Heart left ventricle (tissue), 16 donors: ENCODE measurements around the gene CCR6. TPM values are rescaled to one million over a fixed set of nuclear protein-coding genes. Genes with fewer than 3 reads are reported as not detected.

Source experiments
- ATAC-seq, 4 donors: fragments of 200-7000 bp; cut with Tn5 transposase; one replicate each; pipeline ENCODE4 v1.9.1; 2020 to 2022; ENCODE audit warnings: moderate library complexity in 4 of 4, mild to moderate bottlenecking in 3 of 4, moderate number of reproducible peaks in 1 of 4
- DNase-seq, 5 donors: peaks; one replicate each; pipeline ENCODE4 v3.0.0-alpha.2; 2020
- H3K27ac ChIP-seq, 12 donors: fragments of 200-600 bp; sonication (generic) in 4 of 12; one replicate each; pipeline versions ENCODE4 v1.5.0 to v1.8.0; 2016 to 2022; ENCODE audit warnings: mild to moderate bottlenecking in 2 of 12
- H3K27me3 ChIP-seq, 9 donors: fragments of 200-600 bp; sonication (generic) in 2 of 9; one replicate each; pipeline versions ENCODE4 v1.5.1 to v1.8.0; 2016 to 2022; ENCODE audit warnings: mild to moderate bottlenecking in 3 of 9
- H3K36me3 ChIP-seq, 9 donors: fragments of 200-600 bp; sonication (generic) in 2 of 9; one replicate each; pipeline versions ENCODE4 v1.5.0 to v1.8.0; 2018 to 2022; ENCODE audit warnings: mild to moderate bottlenecking in 2 of 9
- H3K4me1 ChIP-seq, 12 donors: fragments of 200-600 bp; sonication (generic) in 4 of 12; one replicate each; pipeline versions ENCODE4 v1.5.0 to v1.8.0; 2016 to 2022; ENCODE audit warnings: mild to moderate bottlenecking in 3 of 12
- H3K4me3 ChIP-seq, 12 donors: fragments of 200-600 bp; sonication (generic) in 4 of 12; one replicate each; pipeline versions ENCODE4 v1.5.0 to v1.8.0; 2017 to 2022; ENCODE audit warnings: mild to moderate bottlenecking in 9 of 12, moderate library complexity in 4 of 12
- H3K9me3 ChIP-seq, 12 donors: fragments of 200-600 bp; sonication (generic) in 4 of 12; one replicate each; pipeline versions ENCODE4 v1.5.0 to v1.8.0; 2016 to 2022; ENCODE audit warnings: mild to moderate bottlenecking in 1 of 12
- POLR2A ChIP-seq, 2 donors: fragments of 450-650 bp; IDR thresholded peaks; one replicate each; pipeline ENCODE4 v1.6.1; 2017; ENCODE audit warnings: antibody characterized with exemption in 2 of 2, mild to moderate bottlenecking in 2 of 2, moderate library complexity in 2 of 2
- WGBS, 4 donors: extraction: QIAGEN DNeasy Blood & Tissue Kit in 2 of 4; methylation state at CpG; one replicate each; pipeline versions ENCODE4 v1.1.5 to v1.1.7; 2013 to 2018; 5-methylcytosine and 5-hydroxymethylcytosine counted together
- intact Hi-C, 10 donors: fragments of 100-400 bp; cut with DNase I; formaldehyde crosslinking; loops; one replicate each; pipeline versions ENCODE4 v1.11.1 to v1.14.2; 2022
- polyA plus RNA-seq, 2 donors: library from polyadenylated mRNA; stranded (reverse); fragments of 200-250 nt; gene quantifications; one replicate each; pipeline ENCODE4 v1.2.3, GENCODE V29; 2013
- total RNA-seq, 9 donors: library from RNA; depleted of rRNA in 2 of 9; stranded (reverse); fragments of >200 nt in 2 of 9; fragmentation: NEBNext Ultra II Directional in 3 of 9; extraction: Animal tissue kit (Norgen Biotek cat#: 25700) in 3 of 9; gene quantifications; one replicate each; pipeline versions ENCODE4 v1.1.0 to v1.2.4, GENCODE V29; 2016 to 2023
- TF ChIP-seq, protein P1 (sequence below), 12 donors: fragments of 200-600 bp; sonication (generic) in 4 of 12; IDR thresholded peaks; one replicate each; pipeline versions ENCODE4 v1.5.0 to v1.8.0; 2018 to 2022; ENCODE audit warnings: antibody characterized with exemption in 12 of 12, mild to moderate bottlenecking in 5 of 12
- donor health status: ischemic (EF 13 %, LVEDD 7.1; RV severe dilation, severe dysfunction).
- donor health status: healthy with polysubstance abuse.
- donor health status: DM: no; HTN: yes; CAD: no.
- donor health status: DM: no; HTN: no; CAD: no.
- donor health status: ischemic (EF 25% LVEDD 6.9; RV normal size, moderate dysfunction).
- donor health status: ischemic (EF 25% LVEDD 5.7; RV mildly dilated, moderate dysfunction).
- donor health status: healthy.
- donor health status: DM: yes; HTN: yes; CAD: no.
- donor health status: ischemic (EF 35%, LVEDD 5.7; RV mildly dilated, moderate dysfunction).
- donor health status: nonischemic (EF 11% LVEDD 7.7; RV severe dilation, severe dysfunction).
- donor health status: DM: yes; HTN: yes; CAD: no.
- donor health status: PGD.
- donor health status: ischemic (EF 29% LVEDD 5.4; RV normal size, mild dysfunction).
- donor health status: nonischemic (EF 23%, LVEDD 6.1; RV moderate dilation, normal function).

CCR6 gene
- total and polyA plus RNA-seq, 11 donors: 0.23 TPM; not detected in 10

DNA sequence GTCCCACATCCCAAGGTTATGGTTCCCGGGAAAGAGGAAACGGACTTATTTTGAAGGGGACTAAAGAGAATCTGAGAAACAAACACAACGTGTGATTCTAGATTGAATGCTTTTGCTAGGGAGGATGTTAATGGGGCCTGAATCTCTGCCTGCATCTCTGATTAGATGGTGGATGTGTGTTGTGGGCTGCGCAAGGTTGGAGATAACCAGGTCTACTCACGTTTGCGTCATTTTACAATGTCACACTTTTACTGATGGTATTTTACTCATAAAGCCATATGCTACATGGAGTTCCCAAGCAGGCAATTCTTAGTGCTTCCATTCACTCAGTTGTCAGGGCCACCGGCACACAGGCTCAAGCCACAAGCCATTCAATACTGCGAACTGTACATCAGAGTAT, 23.2 kb upstream of the CCR6 start:
- 79 to 90% (median 87%) methylated on average over 8 of the region's 8 CpGs for WGBS, 4 donors
- Histone ChIP-seq H3K36me3 (no peaks in the 10 kb centered on the region), H3K27me3 (peaks cover 0 to 4% (median 0%) of the 10 kb centered on the region in 9 donors), H3K4me3 (no peak overlapping the region), H3K27ac (no peak overlapping the region), H3K4me1 (peaks cover 0 to 10% (median 0%) of the 10 kb centered on the region in 12 donors), H3K9me3 (no peaks in the 10 kb centered on the region)
- TF ChIP-seq, protein P1, sequence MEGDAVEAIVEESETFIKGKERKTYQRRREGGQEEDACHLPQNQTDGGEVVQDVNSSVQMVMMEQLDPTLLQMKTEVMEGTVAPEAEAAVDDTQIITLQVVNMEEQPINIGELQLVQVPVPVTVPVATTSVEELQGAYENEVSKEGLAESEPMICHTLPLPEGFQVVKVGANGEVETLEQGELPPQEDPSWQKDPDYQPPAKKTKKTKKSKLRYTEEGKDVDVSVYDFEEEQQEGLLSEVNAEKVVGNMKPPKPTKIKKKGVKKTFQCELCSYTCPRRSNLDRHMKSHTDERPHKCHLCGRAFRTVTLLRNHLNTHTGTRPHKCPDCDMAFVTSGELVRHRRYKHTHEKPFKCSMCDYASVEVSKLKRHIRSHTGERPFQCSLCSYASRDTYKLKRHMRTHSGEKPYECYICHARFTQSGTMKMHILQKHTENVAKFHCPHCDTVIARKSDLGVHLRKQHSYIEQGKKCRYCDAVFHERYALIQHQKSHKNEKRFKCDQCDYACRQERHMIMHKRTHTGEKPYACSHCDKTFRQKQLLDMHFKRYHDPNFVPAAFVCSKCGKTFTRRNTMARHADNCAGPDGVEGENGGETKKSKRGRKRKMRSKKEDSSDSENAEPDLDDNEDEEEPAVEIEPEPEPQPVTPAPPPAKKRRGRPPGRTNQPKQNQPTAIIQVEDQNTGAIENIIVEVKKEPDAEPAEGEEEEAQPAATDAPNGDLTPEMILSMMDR (IDR thresholded peaks at IDR 0.05): no peak
- TF ChIP-seq POLR2A (IDR thresholded peaks at IDR 0.05): no peak
- DNase-seq: no peak
- intact Hi-C loops: no loop called here
- ATAC-seq: no peak

DNA sequence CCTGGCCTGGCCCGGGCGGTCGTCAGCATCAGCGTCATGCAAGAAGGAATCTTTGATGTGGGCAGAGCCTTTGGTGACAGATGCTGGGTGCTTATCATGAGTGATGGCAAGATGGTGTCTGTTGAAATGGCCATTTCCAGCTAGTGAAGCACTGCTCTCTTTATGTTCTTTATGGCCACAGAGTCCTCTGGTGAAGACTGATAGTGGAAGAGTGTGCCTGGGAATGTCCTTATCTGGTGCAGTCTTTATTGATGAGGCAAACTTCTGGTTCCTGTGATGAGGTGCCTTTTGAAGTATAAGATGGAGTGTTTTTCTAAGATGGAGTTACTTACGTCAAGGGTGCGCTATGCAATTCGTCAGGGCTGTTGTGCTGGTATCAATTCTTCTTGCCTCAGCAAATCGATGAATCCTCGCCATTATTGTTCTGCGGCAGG, 22.6 kb upstream of the CCR6 start:
- no peak overlapping the region for H3K27ac ChIP-seq
- DNase-seq (no peak), ATAC-seq (no peak)
- peaks cover 0 to 4% (median 0%) of the 10 kb centered on the region in 9 donors for H3K27me3 ChIP-seq
- no peaks in the 10 kb centered on the region for H3K36me3 ChIP-seq
- no peaks in the 10 kb centered on the region for H3K9me3 ChIP-seq
- no peak overlapping the region for H3K4me3 ChIP-seq
- intact Hi-C loops: no loop called here
- H3K4me1 ChIP-seq: peaks cover 0 to 4% (median 0%) of the 10 kb centered on the region in 12 donors
- WGBS, 4 donors: 62 to 69% (median 63%) methylated on average over 10 of the region's 10 CpGs
- no peak for TF ChIP-seq POLR2A (IDR thresholded peaks at IDR 0.05)
- TF ChIP-seq, protein P1 (IDR thresholded peaks at IDR 0.05): no peak

DNA sequence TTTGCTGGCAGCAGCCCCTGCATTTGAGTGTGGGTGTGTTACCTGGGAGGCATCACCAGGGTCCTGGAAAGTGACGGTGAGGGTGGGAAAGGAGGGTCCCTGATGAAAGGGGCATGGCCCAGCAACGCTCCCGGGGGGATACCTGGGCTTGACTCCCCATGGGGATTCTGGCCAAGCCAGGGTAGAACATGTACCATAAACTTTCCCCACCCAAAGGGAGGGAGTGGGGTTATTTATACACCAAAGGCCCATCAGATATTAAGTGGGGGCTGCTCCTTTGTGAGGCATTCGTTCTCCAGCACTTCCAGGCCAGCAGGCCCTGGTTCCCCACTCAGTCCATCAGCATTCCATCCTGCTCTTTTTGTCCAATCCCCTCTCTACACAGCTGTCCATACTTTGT, 20.6 kb upstream of the CCR6 start:
- DNase-seq (no peak), ATAC-seq (no peak)
- intact Hi-C loops: no loop called here
- 66 to 79% (median 71%) methylated on average over 4 of the region's 4 CpGs for WGBS, 4 donors
- H3K27ac ChIP-seq: no peak overlapping the region
- H3K36me3 ChIP-seq: no peaks in the 10 kb centered on the region
- no peaks in the 10 kb centered on the region for H3K27me3 ChIP-seq
- H3K4me1 ChIP-seq: no peaks in the 10 kb centered on the region
- H3K9me3 ChIP-seq: no peaks in the 10 kb centered on the region
- no peak overlapping the region for H3K4me3 ChIP-seq
- TF ChIP-seq, protein P1 (IDR thresholded peaks at IDR 0.05): no peak
- TF ChIP-seq POLR2A (IDR thresholded peaks at IDR 0.05): no peak

GRCh38 chr6:167103041-167103891, 19.6 kb upstream of the CCR6 start:
- H3K9me3 ChIP-seq: no peaks in the 10 kb centered on the region
- no peaks in the 10 kb centered on the region for H3K36me3 ChIP-seq
- WGBS, 4 donors: 87 to 97% (median 91%) methylated on average over 10 to 11 of the region's 11 CpGs
- TF ChIP-seq, protein P1 (IDR thresholded peaks at IDR 0.05): no peak
- no peak for TF ChIP-seq POLR2A (IDR thresholded peaks at IDR 0.05)
- no peak for ATAC-seq
- no peak overlapping the region for H3K27ac ChIP-seq
- H3K4me3 ChIP-seq: no peak overlapping the region
- intact Hi-C loops: no loop called here
- no peak for DNase-seq
- no peaks in the 10 kb centered on the region for H3K4me1 ChIP-seq
- peaks cover 0 to under 1% (median 0%) of the 10 kb centered on the region in 9 donors for H3K27me3 ChIP-seq
